Measurements from ENCODE around the gene SAMD14.

The SAMD14 gene

GRCh38 chr17:50165066-50165465, 35.1 kb upstream of the SAMD14 start:
- Histone ChIP-seq H3K4me3 (ENCODE audit: low read depth in 1 of 2, low read length in 2 of 2) (no peak overlapping the region), H4K20me1 (ENCODE audit: insufficient read depth, low read length) (no peaks in the 10 kb centered on the region), H2AFZ (ENCODE audit: low read depth, low read length) (no peak overlapping the region), H3K9me3 (ENCODE audit: insufficient read depth, low read length, severe bottlenecking) (no peaks in the 10 kb centered on the region), H3K4me2 (ENCODE audit: insufficient read depth, low read length) (no peak overlapping the region), H3K4me1 (ENCODE audit: insufficient read depth, low read length) (peaks cover 20% of the 10 kb centered on the region), H3K36me3 (ENCODE audit: insufficient read depth, low read length) (no peaks in the 10 kb centered on the region), H3K27ac (ENCODE audit: low read length) (no peak overlapping the region), H3K79me2 (ENCODE audit: insufficient read depth, low read length) (no peaks in the 10 kb centered on the region), H3K27me3 (ENCODE audit: insufficient read depth, low read length, poor library complexity) (no peaks in the 10 kb centered on the region), H3K9ac (ENCODE audit: low read depth, low read length) (no peak overlapping the region)
- DNase-seq, result no peak
- no peak for ATAC-seq (ENCODE audit: insufficient read depth, low read depth)
- TF ChIP-seq EZH2 (IDR thresholded peaks at IDR 0.05; ENCODE audit: borderline replicate concordance, low read depth, low read length, severe bottlenecking), result no peak
- TF ChIP-seq CTCF (IDR thresholded peaks at IDR 0.05; ENCODE audit: borderline replicate concordance, extremely low read depth, low read length, poor library complexity, severe bottlenecking), result no peak

GRCh38 chr17:50164697-50164988, 34.7 kb upstream of the SAMD14 start:
- H3K9ac ChIP-seq (ENCODE audit: low read depth, low read length), result no peak overlapping the region
- TF ChIP-seq EZH2 (IDR thresholded peaks at IDR 0.05; ENCODE audit: borderline replicate concordance, low read depth, low read length, severe bottlenecking) (no peak), CTCF (IDR thresholded peaks at IDR 0.05; ENCODE audit: borderline replicate concordance, extremely low read depth, low read length, poor library complexity, severe bottlenecking) (no peak)
- no peaks in the 10 kb centered on the region for H3K9me3 ChIP-seq (ENCODE audit: insufficient read depth, low read length, severe bottlenecking)
- no peaks in the 10 kb centered on the region for H3K79me2 ChIP-seq (ENCODE audit: insufficient read depth, low read length)
- no peaks in the 10 kb centered on the region for H4K20me1 ChIP-seq (ENCODE audit: insufficient read depth, low read length)
- no peak overlapping the region for H2AFZ ChIP-seq (ENCODE audit: low read depth, low read length)
- no peaks in the 10 kb centered on the region for H3K27me3 ChIP-seq (ENCODE audit: insufficient read depth, low read length, poor library complexity)
- ATAC-seq (ENCODE audit: insufficient read depth, low read depth), result no peak
- no peak overlapping the region for H3K4me3 ChIP-seq (ENCODE audit: low read depth in 1 of 2, low read length in 2 of 2)
- no peaks in the 10 kb centered on the region for H3K36me3 ChIP-seq (ENCODE audit: insufficient read depth, low read length)
- H3K4me2 ChIP-seq (ENCODE audit: insufficient read depth, low read length), result no peak overlapping the region
- no peak for DNase-seq
- H3K27ac ChIP-seq (ENCODE audit: low read length), result no peak overlapping the region
- peaks cover 20% of the 10 kb centered on the region for H3K4me1 ChIP-seq (ENCODE audit: insufficient read depth, low read length)

- no peak overlapping the region for H3K4me3 ChIP-seq (ENCODE audit: low read depth in 1 of 2, low read length in 2 of 2)
- no peaks in the 10 kb centered on the region for H3K9me3 ChIP-seq (ENCODE audit: insufficient read depth, low read length, severe bottlenecking)
- TF ChIP-seq CTCF (IDR thresholded peaks at IDR 0.05; ENCODE audit: borderline replicate concordance, extremely low read depth, low read length, poor library complexity, severe bottlenecking), result no peak
- TF ChIP-seq EZH2 (IDR thresholded peaks at IDR 0.05; ENCODE audit: borderline replicate concordance, low read depth, low read length, severe bottlenecking), result no peak
- no peaks in the 10 kb centered on the region for H3K36me3 ChIP-seq (ENCODE audit: insufficient read depth, low read length)
- no peak overlapping the region for H2AFZ ChIP-seq (ENCODE audit: low read depth, low read length)
- H4K20me1 ChIP-seq (ENCODE audit: insufficient read depth, low read length), result no peaks in the 10 kb centered on the region
- no peak overlapping the region for H3K27ac ChIP-seq (ENCODE audit: low read length)
- H3K79me2 ChIP-seq (ENCODE audit: insufficient read depth, low read length), result no peaks in the 10 kb centered on the region
- no peak overlapping the region for H3K4me2 ChIP-seq (ENCODE audit: insufficient read depth, low read length)
- peaks cover 20% of the 10 kb centered on the region for H3K4me1 ChIP-seq (ENCODE audit: insufficient read depth, low read length)
- ATAC-seq (ENCODE audit: insufficient read depth, low read depth) (no peak), DNase-seq (no peak)
- H3K27me3 ChIP-seq (ENCODE audit: insufficient read depth, low read length, poor library complexity), result no peaks in the 10 kb centered on the region
- H3K9ac ChIP-seq (ENCODE audit: low read depth, low read length), result no peak overlapping the region
Measured at GRCh38 chr17:50163843-50164696, 34.1 kb upstream of the SAMD14 start.

Data from DND-41 (cell line).